Right lobe of liver (tissue), 4 donors: ENCODE measurements around the gene UTF1.

Source experiments
- POLR2A ChIP-seq: fragments of 450-650 bp; IDR thresholded peaks from one replicate; pipeline ENCODE4 v1.6.1; 2017; ENCODE audit warnings: antibody characterized with exemption, mild to moderate bottlenecking
- TF ChIP-seq, protein P1 (sequence below), 4 donors: fragments of 200-600 bp in 3 of 4; fragments of 450-650 bp in 1 of 4; IDR thresholded peaks; one replicate each; pipeline versions ENCODE4 v1.5.1 to v1.8.0; 2016 to 2022; ENCODE audit warnings: antibody characterized with exemption in 4 of 4, mild to moderate bottlenecking in 2 of 4
- donor health status: DM: no; HTN: no; CAD: no.
- donor health status: DM: no; HTN: no; CAD: no.
- donor health status: DM: no; HTN: yes; CAD: no.

DNA sequence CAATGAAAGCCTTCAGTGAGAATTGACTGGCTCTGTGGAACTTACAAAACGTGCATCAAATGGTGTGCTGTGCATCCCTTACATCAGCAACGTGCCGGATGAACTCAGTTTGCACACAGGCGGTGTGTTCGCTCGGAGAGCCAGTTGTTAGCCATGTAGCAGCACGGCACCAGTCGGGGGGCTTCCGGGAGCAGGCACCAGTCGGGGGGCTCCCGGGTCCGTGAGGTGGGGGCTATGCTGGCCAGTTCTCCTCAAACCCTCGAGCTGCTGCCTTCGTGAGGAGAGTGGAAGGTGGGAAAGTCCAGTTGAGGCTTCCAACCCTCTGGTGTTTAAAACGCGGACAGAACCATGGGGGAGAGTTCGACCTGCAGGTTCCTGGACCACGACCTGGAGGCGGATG is 34.9 kb upstream of the UTF1 start:
- TF ChIP-seq, protein P1, sequence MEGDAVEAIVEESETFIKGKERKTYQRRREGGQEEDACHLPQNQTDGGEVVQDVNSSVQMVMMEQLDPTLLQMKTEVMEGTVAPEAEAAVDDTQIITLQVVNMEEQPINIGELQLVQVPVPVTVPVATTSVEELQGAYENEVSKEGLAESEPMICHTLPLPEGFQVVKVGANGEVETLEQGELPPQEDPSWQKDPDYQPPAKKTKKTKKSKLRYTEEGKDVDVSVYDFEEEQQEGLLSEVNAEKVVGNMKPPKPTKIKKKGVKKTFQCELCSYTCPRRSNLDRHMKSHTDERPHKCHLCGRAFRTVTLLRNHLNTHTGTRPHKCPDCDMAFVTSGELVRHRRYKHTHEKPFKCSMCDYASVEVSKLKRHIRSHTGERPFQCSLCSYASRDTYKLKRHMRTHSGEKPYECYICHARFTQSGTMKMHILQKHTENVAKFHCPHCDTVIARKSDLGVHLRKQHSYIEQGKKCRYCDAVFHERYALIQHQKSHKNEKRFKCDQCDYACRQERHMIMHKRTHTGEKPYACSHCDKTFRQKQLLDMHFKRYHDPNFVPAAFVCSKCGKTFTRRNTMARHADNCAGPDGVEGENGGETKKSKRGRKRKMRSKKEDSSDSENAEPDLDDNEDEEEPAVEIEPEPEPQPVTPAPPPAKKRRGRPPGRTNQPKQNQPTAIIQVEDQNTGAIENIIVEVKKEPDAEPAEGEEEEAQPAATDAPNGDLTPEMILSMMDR (IDR thresholded peaks at IDR 0.05) = no peak
- TF ChIP-seq POLR2A = no peak
